Measurements from ENCODE around the gene MERTK. TPM values are rescaled to one million over a fixed set of nuclear protein-coding genes. Genes with fewer than 3 reads are reported as not detected.

Gene MERTK
- total and polyA plus RNA-seq, 2 of the 13 experiments (the other 11 are each of a cell fraction or from before 2014, with no cell fraction given), result 37.3 to 44.7 TPM

GRCh38 chr2:111898703-111899514, 502 bp downstream of the MERTK start (continued):
- peak; percentile 87; the same call in 1 of the 2 replicates for TF ChIP-seq ZNF142 (CRISPR knock-in tag; IDR thresholded peaks at IDR 0.05)
- no peak for TF ChIP-seq HNF4G (IDR thresholded peaks at IDR 0.05; ENCODE audit: borderline replicate concordance, low read depth, low read length)
- no peak for TF ChIP-seq HNF4G (CRISPR knock-in tag; IDR thresholded peaks at IDR 0.05; ENCODE audit: borderline replicate concordance, low read depth)
- TF ChIP-seq HNRNPLL (IDR thresholded peaks at IDR 0.05; ENCODE audit: low read depth, low read length, poor library complexity, severe bottlenecking), result peak; percentile 73
- peak; percentile 76; the same call in 1 of the 2 replicates for TF ChIP-seq ZBTB38 (CRISPR knock-in tag; IDR thresholded peaks at IDR 0.05)
- TF ChIP-seq FOXO4 (CRISPR knock-in tag; conservative IDR thresholded peaks at IDR 0.05), result 0 out of 2 replicates have a peak, but pooled peaks have one; percentile 42
- TF ChIP-seq ZKSCAN1 (IDR thresholded peaks at IDR 0.05; ENCODE audit: low read length), result no peak
- TF ChIP-seq MED1 (CRISPR knock-in tag; IDR thresholded peaks at IDR 0.05), result no peak; the same call in 1 of the 2 replicates
- TF ChIP-seq ZEB1 (IDR thresholded peaks at IDR 0.05; ENCODE audit: insufficient replicate concordance, low read depth), result no peak
- no peak for TF ChIP-seq PRMT3 (CRISPR knock-in tag; IDR thresholded peaks at IDR 0.05; ENCODE audit: borderline replicate concordance, low read depth)
- TF ChIP-seq ZNF773 (CRISPR knock-in tag; IDR thresholded peaks at IDR 0.05; ENCODE audit: borderline replicate concordance), result no peak
- no peak for TF ChIP-seq ZNF713 (CRISPR knock-in tag; IDR thresholded peaks at IDR 0.05)
- TF ChIP-seq ZNF510 (CRISPR knock-in tag; IDR thresholded peaks at IDR 0.05; ENCODE audit: low read depth), result no peak
- no peak for TF ChIP-seq RAD51 (IDR thresholded peaks at IDR 0.05; ENCODE audit: borderline replicate concordance)
- no peak for TF ChIP-seq NR2C2 (CRISPR knock-in tag; IDR thresholded peaks at IDR 0.05; ENCODE audit: borderline replicate concordance)
- 0 out of 2 replicates have a peak, but pooled peaks have one; percentile 7 for TF ChIP-seq RFX3 (CRISPR knock-in tag; IDR thresholded peaks at IDR 0.05)
- TF ChIP-seq HDAC2 (CRISPR knock-in tag; IDR thresholded peaks at IDR 0.05), result peak; percentile 53
- no peak for TF ChIP-seq ATF1 (CRISPR knock-in tag; IDR thresholded peaks at IDR 0.05)
- 0 out of 2 replicates have a peak, but pooled peaks have one; percentile 35 for TF ChIP-seq RNF2 (conservative IDR thresholded peaks at IDR 0.05; ENCODE audit: low read depth)
- no peak for TF ChIP-seq PHF20 (CRISPR knock-in tag; IDR thresholded peaks at IDR 0.05)
- 0 out of 2 replicates have a peak, but pooled peaks have one; percentile 9 for TF ChIP-seq FOXP4 (CRISPR knock-in tag; IDR thresholded peaks at IDR 0.05)
